A673 (cell line): ENCODE data around the gene HECW1. TPM values are rescaled to one million over a fixed set of nuclear protein-coding genes. Genes with fewer than 3 reads are reported as not detected.

Source experiments
- BruUV-seq: library from RNA; stranded (reverse); fragments of 400-500 nt; replicated peaks from 2 replicates; lab custom pipeline; 2021; lab: Mats Ljungman, UMichigan
- CTCF ChIA-PET: fragments of 300-600 bp; sonication (Branson Sonifier 250); formaldehyde crosslinking; loops from one replicate; lab custom pipeline; 2022; ENCODE audit warnings: antibody characterized with exemption; lab: Charles Lee
- POLR2A ChIA-PET: fragments of 300-600 bp; sonication (Branson Sonifier 250); formaldehyde crosslinking; loops from one replicate; lab custom pipeline; 2022; ENCODE audit warnings: antibody characterized with exemption; ENCODE audit not compliant: low non-redundant PET; lab: Charles Lee
- DNase-seq: peaks from one replicate; pipeline ENCODE4 v3.0.0-alpha.2; 2015; ENCODE audit warnings: low spot score
- H3K27ac ChIP-seq: fragments of 200-600 bp; sonication (generic); 2 replicates; pipeline ENCODE4 v1.5.1; 2016; ENCODE audit warnings: mixed run types, low read depth, mild to moderate bottlenecking, mixed read lengths, antibody characterized with exemption, low read length; ENCODE audit not compliant: poor library complexity, severe bottlenecking
- H3K27me3 ChIP-seq: fragments of 200-600 bp; sonication (generic); replicated peaks from 2 replicates; pipeline ENCODE4 v1.6.1; 2017; ENCODE audit warnings: mixed run types, low read depth, mild to moderate bottlenecking, mixed read lengths, antibody characterized with exemption, low read length; ENCODE audit not compliant: insufficient read depth, poor library complexity
- H3K36me3 ChIP-seq: fragments of 200-600 bp; sonication (generic); 2 replicates; pipeline ENCODE4 v1.6.1; 2016; ENCODE audit warnings: mixed run types, mild to moderate bottlenecking, mixed read lengths, antibody characterized with exemption, low read length; ENCODE audit not compliant: insufficient read depth, poor library complexity, severe bottlenecking
- H3K4me1 ChIP-seq: fragments of 200-600 bp; sonication (generic); 2 replicates; pipeline ENCODE4 v1.6.1; 2017; ENCODE audit warnings: mixed run types, mild to moderate bottlenecking, mixed read lengths, antibody characterized with exemption, low read length; ENCODE audit not compliant: insufficient read depth, poor library complexity, severe bottlenecking
- H3K4me3 ChIP-seq: fragments of 200-600 bp; sonication (generic); 2 replicates; pipeline ENCODE4 v1.5.1; 2016; ENCODE audit warnings: low read depth, mixed run types, mild to moderate bottlenecking, mixed read lengths, low read length; ENCODE audit not compliant: poor library complexity, severe bottlenecking
- H3K9me3 ChIP-seq: fragments of 200-600 bp; sonication (generic); 2 replicates; pipeline ENCODE4 v1.6.1; 2016; ENCODE audit warnings: mixed run types, low read depth, mild to moderate bottlenecking, mixed read lengths, antibody characterized with exemption, low read length; ENCODE audit not compliant: poor library complexity, severe bottlenecking
- CTCF ChIP-seq: fragments of 300-800, 200-600 bp; sonication (generic); conservative IDR thresholded peaks from 2 replicates; pipeline ENCODE4 v1.5.1; 2017; ENCODE audit warnings: low read depth, mild to moderate bottlenecking, antibody characterized with exemption, low read length, moderate library complexity, mixed read lengths
- EZH2 ChIP-seq: fragments of 200-600 bp; sonication (generic); IDR thresholded peaks from 2 replicates; pipeline ENCODE4 v1.6.1; 2017; ENCODE audit warnings: borderline replicate concordance, low read depth, mild to moderate bottlenecking, mixed read lengths, antibody characterized with exemption, low read length; ENCODE audit not compliant: poor library complexity, severe bottlenecking
- intact Hi-C: fragments of 100-400 bp; cut with micrococcal nuclease; formaldehyde crosslinking; loops from one replicate; pipeline ENCODE4 v1.10.0; 2022; ENCODE audit not compliant: unreplicated experiment
- total RNA-seq: library from RNA; stranded (reverse); gene quantifications from 2 replicates; pipeline ENCODE4 v1.2.3, GENCODE V29; 2021

Gene HECW1
- total RNA-seq, 1 experiment from 2014 or later, result 0.39 TPM

- POLR2A ChIA-PET, result no interaction called here
- TF ChIP-seq EZH2, result no peak
- no peak for TF ChIP-seq CTCF
- no peaks in the 10 kb centered on the region for H3K4me1 ChIP-seq
- no TSS peak for BruUV-seq
- no peak overlapping the region for H3K4me3 ChIP-seq
- H3K27ac ChIP-seq, result no peak overlapping the region
- H3K9me3 ChIP-seq, result no peaks in the 10 kb centered on the region
- intact Hi-C loops, result no loop called here
- CTCF ChIA-PET, result no interaction called here
- no peaks in the 10 kb centered on the region for H3K36me3 ChIP-seq
- no peaks in the 10 kb centered on the region for H3K27me3 ChIP-seq
- no peak for DNase-seq
Observed at GRCh38 chr7:43317075-43317474, 204.6 kb downstream of the HECW1 start.

DNA sequence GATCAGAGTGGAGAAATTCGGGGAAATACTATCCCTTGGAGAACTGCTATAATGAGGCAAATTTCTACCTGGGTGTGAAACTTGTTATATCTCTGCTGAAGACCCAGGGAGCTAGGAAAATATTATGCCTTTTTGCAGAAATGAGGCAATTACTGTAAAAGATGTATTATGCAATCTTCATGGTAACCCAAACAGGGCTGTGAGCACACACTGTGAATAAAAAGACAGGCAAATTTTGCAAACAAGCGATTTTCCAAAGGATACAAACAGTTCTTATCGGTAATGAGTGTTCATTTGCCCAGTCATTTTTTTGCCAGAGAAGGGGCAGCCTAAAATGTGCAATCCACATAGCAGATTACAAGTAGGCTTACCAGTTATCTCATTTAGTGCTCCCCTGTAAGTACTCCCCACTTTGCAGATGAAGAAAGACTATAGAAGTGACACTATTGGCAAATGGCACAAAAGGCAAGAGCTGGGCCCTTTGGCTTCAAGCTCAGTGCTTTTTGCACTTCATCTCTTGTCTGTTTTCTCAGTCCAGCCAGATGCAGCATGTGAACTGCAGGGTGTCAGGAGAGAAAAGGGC, 205.8 kb downstream of the HECW1 start:
- H3K27ac ChIP-seq, result no peak overlapping the region
- ChIA-PET CTCF (no interaction called here), POLR2A (no interaction called here)
- no TSS peak for BruUV-seq
- intact Hi-C loops, result no loop called here
- no peaks in the 10 kb centered on the region for H3K36me3 ChIP-seq
- no peak overlapping the region for H3K4me3 ChIP-seq
- TF ChIP-seq CTCF, result no peak
- no peak for TF ChIP-seq EZH2
- no peaks in the 10 kb centered on the region for H3K27me3 ChIP-seq
- H3K9me3 ChIP-seq, result no peaks in the 10 kb centered on the region
- no peaks in the 10 kb centered on the region for H3K4me1 ChIP-seq
- no peak for DNase-seq

DNA sequence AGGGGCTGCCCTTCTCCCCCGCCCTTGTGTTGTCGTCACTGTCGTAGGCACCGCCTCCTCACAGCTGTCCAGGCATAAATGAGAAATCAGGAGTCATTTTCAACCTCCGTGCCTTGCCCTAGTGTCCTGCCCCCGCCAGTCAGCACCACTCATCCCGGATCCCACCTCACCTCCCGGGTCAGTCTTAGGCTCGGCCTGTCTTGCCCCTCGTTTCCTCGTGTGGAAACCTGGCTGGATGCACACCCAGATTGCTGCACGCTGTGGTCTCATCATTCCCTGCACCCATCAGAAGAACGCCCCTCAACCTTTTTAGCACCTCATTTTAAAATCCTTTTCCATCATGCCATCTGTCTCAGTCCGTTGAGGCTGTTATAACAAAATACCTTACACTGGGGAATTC, 213.1 kb downstream of the HECW1 start:
- no peak overlapping the region for H3K27ac ChIP-seq
- intact Hi-C loops, result no loop called here
- no TSS peak for BruUV-seq
- ChIA-PET POLR2A (no interaction called here), CTCF (no interaction called here)
- H3K9me3 ChIP-seq, result no peaks in the 10 kb centered on the region
- no peaks in the 10 kb centered on the region for H3K36me3 ChIP-seq
- H3K27me3 ChIP-seq, result no peaks in the 10 kb centered on the region
- DNase-seq, result no peak
- TF ChIP-seq CTCF (no peak), EZH2 (no peak)
- no peaks in the 10 kb centered on the region for H3K4me1 ChIP-seq
- no peak overlapping the region for H3K4me3 ChIP-seq
